ENCODE data around the gene CAPS. TPM values are rescaled to one million over a fixed set of nuclear protein-coding genes. Genes with fewer than 3 reads are reported as not detected.
"Not testable (repeated sequence)": the region's sequence is repeated elsewhere in the genome, so short reads cannot be mapped to it uniquely, and the experiment has no call there.

CAPS gene
- total RNA-seq, 1 experiment from 2014 or later: 1.6 TPM

DNA sequence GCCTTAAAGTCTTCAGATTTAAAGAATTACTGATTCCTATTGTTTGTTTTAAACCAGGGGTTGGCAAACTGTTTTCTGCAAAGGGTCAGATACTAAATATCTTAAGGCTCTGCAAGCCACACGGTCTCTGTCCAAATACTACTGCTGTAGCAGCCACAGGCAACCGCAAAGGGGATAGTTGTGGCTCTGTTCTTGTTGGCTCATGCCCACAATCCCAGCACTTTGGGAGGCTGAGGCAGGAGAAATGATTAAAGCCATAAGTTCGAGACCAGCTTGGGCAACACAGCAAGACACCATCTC is 41.5 kb downstream of the CAPS start:
- DNase-seq (ENCODE audit: low read depth): peak; percentile 43

DNA sequence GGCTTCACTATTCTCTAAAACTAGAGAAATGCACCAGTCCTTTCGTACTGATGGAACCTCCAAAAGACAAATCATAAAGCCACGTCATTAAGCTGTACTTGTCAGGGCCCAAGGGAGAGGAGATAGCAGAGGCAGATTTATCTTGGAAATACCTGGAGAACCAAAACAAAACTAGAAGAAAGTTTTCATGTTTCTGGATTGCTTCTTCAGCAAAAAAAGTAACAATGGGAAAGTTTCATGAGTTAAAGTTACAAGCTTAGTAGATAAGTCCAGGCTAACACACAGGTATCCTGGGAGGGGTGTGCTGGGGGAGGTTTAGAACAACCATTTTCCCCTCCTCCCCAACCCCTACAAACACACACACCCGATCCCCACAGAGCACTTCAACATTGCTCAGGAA is 42.3 kb downstream of the CAPS start:
- DNase-seq (ENCODE audit: low read depth): no peak

DNA sequence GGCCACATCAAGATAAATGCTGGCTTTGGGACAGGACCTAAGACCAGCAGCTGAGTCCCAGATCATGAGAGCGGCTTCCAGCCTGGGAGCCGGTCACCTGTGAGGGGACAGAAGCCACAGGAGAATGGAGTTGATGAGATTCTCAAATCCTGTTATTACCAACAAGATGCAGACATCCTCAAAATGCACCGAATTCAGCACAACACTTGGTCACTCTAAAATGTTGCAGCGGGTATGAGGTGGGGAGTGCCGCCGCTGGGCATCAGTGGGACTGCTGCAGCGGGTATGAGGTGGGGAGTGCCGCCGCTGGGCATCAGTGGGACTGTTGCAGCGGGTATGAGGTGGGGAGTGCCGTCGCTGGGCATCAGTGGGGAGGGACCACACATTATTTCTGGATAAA is 42.7 kb downstream of the CAPS start:
- no peak for DNase-seq (ENCODE audit: low read depth)

DNA sequence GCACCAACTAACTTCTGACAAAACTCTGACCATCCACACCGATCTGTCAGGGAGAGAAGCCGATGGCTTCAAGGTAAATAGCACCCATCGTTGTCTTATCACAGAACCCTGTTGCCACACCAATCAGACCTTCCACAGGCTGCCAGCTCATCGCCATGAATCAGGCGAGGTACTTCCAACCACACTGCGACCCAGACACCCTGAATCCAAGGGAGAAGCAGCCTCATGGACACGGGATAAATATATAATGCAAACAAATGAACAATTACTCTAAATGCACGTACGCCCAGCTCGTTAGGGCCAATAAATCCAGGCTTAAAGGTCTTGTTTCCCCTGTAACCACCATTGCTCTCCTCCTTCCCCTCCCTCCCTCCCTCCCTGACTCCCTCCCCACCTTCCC is 43.1 kb downstream of the CAPS start:
- no peak for DNase-seq (ENCODE audit: low read depth)

DNA sequence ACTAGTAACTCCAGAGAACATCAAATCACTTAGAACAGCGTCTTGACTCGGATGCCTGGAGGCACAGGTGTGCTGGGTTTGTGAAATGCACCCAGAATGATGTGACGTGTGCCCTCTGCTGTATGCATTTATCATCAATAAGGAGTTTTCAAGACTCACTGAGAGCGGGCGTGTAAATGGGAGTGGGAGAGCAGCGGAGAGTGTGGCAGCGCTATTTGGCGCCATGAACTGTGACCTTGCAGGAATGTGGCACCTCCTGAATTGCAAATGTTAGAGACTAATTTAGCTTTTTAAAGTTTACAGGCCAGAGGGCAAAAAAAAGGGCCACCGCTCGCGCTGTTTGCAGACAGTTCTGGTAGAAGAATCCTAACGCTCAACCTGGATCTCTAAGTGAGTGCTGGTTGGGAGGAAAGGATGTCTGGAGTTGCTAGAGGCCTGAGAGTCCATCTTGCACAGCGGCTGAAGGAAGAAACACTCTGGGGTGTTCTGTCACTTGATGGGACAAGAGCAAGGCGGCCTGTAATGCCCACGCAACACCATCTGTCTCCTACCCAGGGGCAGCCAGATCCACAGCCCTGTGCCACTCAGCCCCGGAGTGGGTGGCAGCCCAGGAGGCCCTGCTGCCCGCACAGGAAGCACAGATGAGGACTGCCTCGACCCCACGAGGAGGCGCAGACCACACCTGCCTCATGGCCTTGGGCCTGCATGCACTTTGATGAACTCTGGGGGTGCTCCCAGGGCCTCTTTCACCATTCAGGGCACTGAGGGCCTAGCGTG is 44.2 kb downstream of the CAPS start:
- DNase-seq (ENCODE audit: low read depth): no peak

DNA sequence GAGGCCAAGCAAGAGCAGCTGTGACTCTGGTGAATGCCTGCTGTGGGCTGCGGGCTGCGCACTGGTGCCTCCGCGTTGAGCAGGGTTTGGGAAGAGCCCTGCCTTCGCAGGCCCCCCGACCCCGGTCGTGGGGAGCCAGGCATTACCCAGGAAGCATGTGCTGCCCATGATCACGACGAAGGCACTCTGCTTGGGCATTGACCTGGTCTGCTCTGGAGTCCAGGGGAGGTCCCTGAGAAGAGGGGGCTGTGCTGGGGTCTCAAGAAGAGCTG is 44.7 kb downstream of the CAPS start:
- no peak for DNase-seq (ENCODE audit: low read depth)

DNA sequence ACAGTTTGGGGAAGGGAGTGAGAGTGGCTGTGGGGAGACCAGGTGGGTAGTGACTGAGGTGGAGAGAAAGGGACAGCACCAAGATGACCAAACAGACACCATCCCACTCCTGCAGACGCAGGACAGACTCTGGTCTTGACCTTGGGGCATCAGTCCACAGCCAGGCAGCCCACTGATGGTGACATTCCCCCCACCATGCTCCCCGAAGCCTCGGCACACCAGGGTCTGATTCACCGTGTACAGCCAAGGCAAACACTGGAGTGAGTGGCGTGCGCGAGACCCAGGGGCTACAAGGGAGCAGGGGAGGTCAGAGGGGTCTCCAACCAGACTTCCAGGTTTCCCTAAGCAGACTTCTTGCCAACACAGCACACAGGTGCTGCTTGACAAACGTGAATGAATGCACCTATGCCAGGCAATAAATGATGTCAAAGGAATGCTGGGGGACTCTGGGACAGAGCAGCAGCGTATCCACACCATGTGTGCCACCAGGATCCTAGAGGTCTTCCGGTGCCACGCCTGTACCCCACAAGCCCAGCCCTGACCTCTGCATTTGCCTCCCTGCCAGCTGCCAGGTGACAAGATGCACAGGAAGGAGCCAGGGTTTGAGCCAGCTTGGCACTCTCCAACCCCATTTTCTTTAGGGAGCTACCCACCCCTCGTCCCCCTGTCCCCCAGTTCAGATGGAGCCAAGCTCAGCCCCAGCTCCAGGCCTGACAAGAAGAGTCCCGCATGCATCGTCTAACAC is 45.4 kb downstream of the CAPS start:
- no peak for DNase-seq (ENCODE audit: low read depth)

DNA sequence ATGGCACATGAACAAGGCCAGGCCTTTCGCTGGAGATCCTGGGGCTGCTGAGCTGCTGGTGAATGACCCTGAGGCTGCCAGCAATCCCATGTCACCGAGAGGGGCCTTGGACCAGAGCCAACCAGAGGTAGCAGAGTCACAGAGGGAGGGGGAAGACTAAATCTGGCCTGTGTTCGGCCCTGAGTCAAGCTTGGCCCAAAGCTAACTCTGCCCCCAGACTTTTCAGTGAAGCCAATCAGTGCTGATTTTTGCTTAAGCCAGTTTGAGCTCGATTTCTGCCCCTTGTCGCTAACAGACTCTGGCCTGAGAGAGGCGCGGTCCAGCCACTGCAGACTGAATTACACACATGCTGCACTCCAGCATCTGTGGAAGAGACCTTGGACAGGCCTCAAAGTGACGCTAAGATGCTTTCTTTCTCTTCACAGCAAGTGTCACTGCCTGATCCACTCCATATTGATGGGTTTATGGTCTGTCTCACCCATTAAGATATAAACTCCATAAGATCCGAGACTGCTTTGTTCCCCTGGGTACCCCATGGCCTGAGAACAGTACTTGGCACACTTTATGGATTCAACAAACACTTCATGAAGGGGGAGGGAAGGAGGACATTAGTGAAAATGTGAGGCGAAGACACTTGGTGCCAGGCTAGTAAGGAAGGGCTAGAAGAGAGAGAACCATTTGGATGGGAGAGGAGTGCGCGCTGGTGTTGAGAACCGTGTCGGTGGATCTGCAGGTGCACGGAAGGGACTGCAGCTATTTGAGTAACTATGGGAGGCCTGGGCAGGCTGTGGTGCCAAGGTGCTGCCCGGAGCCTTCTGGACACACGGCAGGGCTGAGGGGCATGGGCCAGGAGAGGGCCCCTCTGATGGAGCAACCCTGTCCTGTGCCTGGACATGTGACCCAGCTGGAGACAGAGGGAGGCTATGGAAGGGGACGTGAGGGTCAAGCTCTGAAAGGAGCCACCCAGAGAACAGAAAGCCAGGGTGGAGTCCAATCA is 46.2 kb downstream of the CAPS start:
- no peak for DNase-seq (ENCODE audit: low read depth)

DNA sequence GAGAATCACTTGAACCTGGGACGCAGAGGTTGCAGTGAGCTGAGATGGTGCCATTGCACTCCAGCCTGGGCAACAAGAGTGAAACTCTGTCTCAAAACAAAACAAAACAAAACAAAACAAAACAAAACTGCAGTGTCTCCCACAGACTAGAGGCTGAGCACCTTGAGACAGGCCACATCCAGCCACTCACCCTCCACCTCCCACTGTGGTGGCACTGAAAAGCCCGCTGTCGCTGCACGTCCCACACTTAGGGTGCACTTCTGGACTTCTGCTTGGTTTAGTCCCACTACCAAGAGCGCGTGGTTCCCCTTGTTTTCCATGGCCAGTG is 47.6 kb downstream of the CAPS start:
- not testable (repeated sequence) for DNase-seq (ENCODE audit: low read depth)

DNA sequence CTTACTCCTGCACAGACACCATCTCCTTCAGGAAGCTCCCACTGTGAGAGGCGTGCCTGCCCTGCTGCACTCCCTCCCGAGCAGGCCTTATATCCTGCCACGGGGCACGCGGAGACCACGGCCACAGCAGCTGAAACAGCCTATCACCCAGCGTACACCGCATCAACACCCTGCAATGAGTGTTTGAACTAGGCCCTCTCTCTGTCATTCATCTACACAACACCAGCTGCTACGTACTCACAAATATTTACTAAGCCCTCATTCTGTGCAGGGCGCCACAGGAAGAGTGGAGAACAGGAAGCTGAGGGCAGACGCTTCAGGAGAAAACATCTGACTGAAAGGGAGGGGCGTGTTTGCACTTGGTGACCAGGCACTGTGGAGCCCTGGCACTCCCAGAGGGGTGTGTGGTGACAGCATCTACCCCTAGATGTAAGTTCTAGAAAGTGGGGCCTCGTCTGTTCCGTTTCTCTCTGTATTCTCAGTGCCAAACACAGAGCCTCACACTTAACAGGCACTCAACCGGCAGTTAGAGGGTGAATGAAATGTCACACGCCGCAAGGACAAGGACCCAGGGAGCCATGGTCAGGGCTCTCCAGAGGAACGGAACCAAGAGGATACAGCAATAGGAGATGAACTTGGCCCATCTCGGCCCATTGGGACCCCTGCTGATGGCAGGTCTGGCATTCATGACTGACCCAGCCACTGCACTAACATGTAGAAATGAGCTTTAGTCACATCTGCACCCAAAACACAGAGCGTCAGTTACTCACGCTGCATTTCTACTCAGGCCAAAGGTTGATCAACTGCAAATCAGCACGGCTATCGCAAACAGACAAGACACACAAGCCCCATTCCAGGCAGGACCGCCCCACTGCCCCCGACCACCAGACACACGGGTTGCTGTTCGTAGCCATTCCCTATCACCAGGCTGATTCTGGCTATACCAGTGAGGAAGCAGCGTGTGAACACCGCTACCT is 48.2 kb downstream of the CAPS start:
- no peak for DNase-seq (ENCODE audit: low read depth)

DNA sequence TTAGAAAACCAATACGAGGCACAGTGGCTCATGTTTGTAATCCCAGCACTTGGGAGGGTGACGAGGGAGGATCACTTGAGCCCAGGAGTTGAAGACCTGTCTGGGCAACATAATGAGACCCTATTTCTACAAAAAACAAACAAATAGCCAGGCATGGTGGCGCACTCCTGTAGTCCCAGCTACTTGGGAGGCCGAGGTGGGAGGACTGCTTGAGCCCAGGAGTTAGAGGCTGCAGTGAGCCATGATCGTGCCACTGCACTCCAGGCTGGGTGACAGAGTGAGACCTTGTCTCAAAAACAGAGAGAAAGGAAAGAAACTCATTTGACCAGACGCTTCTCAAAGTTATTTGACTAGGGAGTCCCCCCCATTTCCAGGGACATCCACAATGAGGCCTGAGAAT is 49.2 kb downstream of the CAPS start:
- DNase-seq (ENCODE audit: low read depth): not testable (repeated sequence)

DNA sequence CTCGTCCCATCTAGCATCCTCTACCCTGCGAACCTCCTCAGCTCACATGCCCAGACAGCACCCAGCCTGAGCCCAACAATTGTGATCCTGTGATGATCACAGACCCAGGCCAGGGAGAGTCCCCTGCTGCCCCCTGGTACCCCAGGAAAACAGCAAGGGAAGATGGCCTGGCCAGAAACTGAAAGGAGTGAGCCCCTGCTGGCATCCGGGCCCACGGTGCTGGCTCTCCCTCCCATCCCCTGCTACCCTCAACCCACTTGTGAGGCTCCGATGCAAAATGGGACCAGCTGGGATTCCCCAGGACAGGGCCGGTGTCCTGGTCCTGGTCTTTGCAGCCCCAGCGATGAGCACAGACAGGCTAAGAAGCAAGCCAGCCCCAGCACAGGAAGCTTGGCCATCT is 49.8 kb downstream of the CAPS start:
- no peak for DNase-seq (ENCODE audit: low read depth)

DNA sequence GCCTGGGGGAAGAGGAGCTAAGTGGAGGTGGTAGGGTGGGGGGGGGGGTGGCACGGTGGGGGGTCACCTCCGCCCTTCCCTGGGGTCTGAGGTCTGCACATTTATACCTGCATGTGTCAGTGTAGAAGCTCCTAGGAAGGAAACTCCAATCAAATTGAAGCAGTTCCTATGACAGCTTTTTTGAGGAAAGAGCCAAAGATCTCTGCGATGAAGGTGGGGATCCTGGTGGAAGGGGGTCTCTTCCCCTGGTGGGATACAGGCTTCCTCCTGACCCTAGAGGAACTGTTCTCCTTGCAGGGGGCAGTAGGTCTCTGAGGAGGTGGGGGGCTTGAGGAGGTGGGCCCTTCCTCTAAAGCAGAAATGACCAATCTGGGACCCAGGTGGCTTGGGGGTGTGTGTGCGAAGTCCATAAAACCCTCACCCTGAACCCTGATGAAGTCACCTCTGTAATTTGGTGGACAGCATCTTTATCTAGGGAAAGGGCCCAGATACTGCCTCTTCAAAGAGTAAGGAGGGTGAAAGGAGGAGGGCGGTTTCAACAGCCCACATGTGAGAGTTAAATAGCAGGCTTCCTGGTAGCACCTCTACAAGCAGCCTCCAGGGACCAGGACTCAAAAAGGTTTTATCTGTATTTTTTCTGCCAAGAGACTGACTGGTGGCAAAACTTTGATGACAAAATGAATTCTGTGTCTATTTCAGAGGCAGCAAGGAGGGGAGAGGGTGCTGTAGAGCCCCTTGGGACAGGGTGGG is 50.9 kb downstream of the CAPS start:
- DNase-seq (ENCODE audit: low read depth): no peak

Other genes starting within 250 kb of the CAPS start
- 67.8 and 68.8 TPM in 2 replicates for gene MICOS13, start 233.7 kb upstream of the CAPS start, total RNA-seq (2014; rRNA removed; shearing (Covaris generic))
- 9.5 and 22.4 TPM in 2 replicates for gene HSD11B1L, start 233.2 kb upstream of the CAPS start, total RNA-seq (2014; rRNA removed; shearing (Covaris generic))
- 738 and 947 TPM in 2 replicates for gene RPL36, start 224.0 kb upstream of the CAPS start, total RNA-seq (2014; rRNA removed; shearing (Covaris generic))
- gene LONP1, start 194.1 kb upstream of the CAPS start, total RNA-seq (2014; rRNA removed; shearing (Covaris generic)): 34.6 and 38.2 TPM in 2 replicates
- gene CATSPERD, start 193.6 kb upstream of the CAPS start, total RNA-seq (2014; rRNA removed; shearing (Covaris generic)): not detected in 2 replicates
- 0.48 and 0.68 TPM in 2 replicates for gene PRR22, start 129.5 kb upstream of the CAPS start, total RNA-seq (2014; rRNA removed; shearing (Covaris generic))
- 24.5 and 35.3 TPM in 2 replicates for gene DUS3L, start 123.1 kb upstream of the CAPS start, total RNA-seq (2014; rRNA removed; shearing (Covaris generic))
- not detected in 2 replicates for gene NRTN, start 109.2 kb upstream of the CAPS start, total RNA-seq (2014; rRNA removed; shearing (Covaris generic))
- gene FUT6, start 74.6 kb upstream of the CAPS start, total RNA-seq (2014; rRNA removed; shearing (Covaris generic)): not detected in 2 replicates
- gene FUT3, start 62.8 kb upstream of the CAPS start, total RNA-seq (2014; rRNA removed; shearing (Covaris generic)): not detected in 2 replicates
- gene FUT5, start 43.7 kb upstream of the CAPS start, total RNA-seq (2014; rRNA removed; shearing (Covaris generic)): not detected in 2 replicates
- gene NDUFA11, start 10.5 kb upstream of the CAPS start, total RNA-seq (2014; rRNA removed; shearing (Covaris generic)): 470 and 521 TPM in 2 replicates
- 1.4 and 1.5 TPM in 2 replicates for gene VMAC, start 9.4 kb upstream of the CAPS start, total RNA-seq (2014; rRNA removed; shearing (Covaris generic))
- gene RANBP3, start 63.9 kb downstream of the CAPS start, total RNA-seq (2014; rRNA removed; shearing (Covaris generic)): 54.9 and 62.6 TPM in 2 replicates
- 5.1 and 7.3 TPM in 2 replicates for gene RFX2, start 196.2 kb downstream of the CAPS start, total RNA-seq (2014; rRNA removed; shearing (Covaris generic))
- not detected in 2 replicates for gene ACSBG2, start 221.4 kb downstream of the CAPS start, total RNA-seq (2014; rRNA removed; shearing (Covaris generic))

Measured in RPMI7951 (cell line).